ENCODE results near the gene TNFRSF18. TPM values are rescaled to one million over a fixed set of nuclear protein-coding genes. Genes with fewer than 3 reads are reported as not detected.

TNFRSF18 gene
- polyA plus RNA-seq, 1 donor (not counting 4 experiments of a cell fraction or from before 2014, with no cell fraction given), result 0.21 TPM

GRCh38 chr1:1183833-1184775, 22.3 kb downstream of the TNFRSF18 start:
- Histone ChIP-seq H3K4me1 (ENCODE audit: control insufficient read depth, extremely low read depth, insufficient read depth, low read length) (no peaks in the 10 kb centered on the region), H3K9me3 (ENCODE audit: control insufficient read depth, low read depth, low read length) (no peaks in the 10 kb centered on the region), H3K36me3 (ENCODE audit: control insufficient read depth in 2 of 2, extremely low read depth in 1 of 2, insufficient read depth in 2 of 2, low read length in 2 of 2) (no peaks in the 10 kb centered on the region), H3K9ac (ENCODE audit: control insufficient read depth, extremely low read depth, insufficient read depth, low read length) (no peak overlapping the region), H3K79me2 (ENCODE audit: control insufficient read depth, insufficient read depth, low read length) (no peaks in the 10 kb centered on the region), H3K4me2 (ENCODE audit: control insufficient read depth, extremely low read depth, insufficient read depth, low read depth, low read length) (no peak overlapping the region), H2AFZ (ENCODE audit: control insufficient read depth, low read length) (no peak overlapping the region), H3K4me3 (ENCODE audit: control insufficient read depth in 2 of 3, extremely low read depth in 1 of 3, insufficient read depth in 2 of 3, low read depth in 1 of 3, low read length in 3 of 3) (no peak overlapping the region), H3K27me3 (ENCODE audit: control insufficient read depth, extremely low read depth, insufficient read depth, low read length) (peaks cover 7% of the 10 kb centered on the region), H4K20me1 (ENCODE audit: control insufficient read depth, extremely low read depth, insufficient read depth, low read length) (no peaks in the 10 kb centered on the region), H3K27ac (ENCODE audit: control insufficient read depth, insufficient read depth, low read length) (no peak overlapping the region), H3K9me1 (ENCODE audit: control insufficient read depth, extremely low read depth, insufficient read depth, low read length) (no peaks in the 10 kb centered on the region)
- no peak for FAIRE-seq
- dilution Hi-C loops (cut with MboI; ENCODE audit: extremely low pct_ligation_motif_present, low sequenced_read_pairs), result no loop called here
- TF ChIP-seq EZH2 (IDR thresholded peaks at IDR 0.05; ENCODE audit: low read length), result no peak
- TF ChIP-seq CTCF (optimal IDR thresholded peaks at IDR 0.05 in 1 of 3, IDR thresholded peaks at IDR 0.05 in 1 of 3, conservative IDR thresholded peaks at IDR 0.05 in 1 of 3; ENCODE audit: extremely low read depth in 1 of 3, insufficient read depth in 2 of 3, low read length in 3 of 3), result no peak
- no peak for DNase-seq (ENCODE audit: low read depth, low spot score)

- Histone ChIP-seq H3K4me3 (ENCODE audit: control insufficient read depth in 2 of 3, extremely low read depth in 1 of 3, insufficient read depth in 2 of 3, low read depth in 1 of 3, low read length in 3 of 3) (no peak overlapping the region), H3K9me3 (ENCODE audit: control insufficient read depth, low read depth, low read length) (no peaks in the 10 kb centered on the region), H3K9me1 (ENCODE audit: control insufficient read depth, extremely low read depth, insufficient read depth, low read length) (no peaks in the 10 kb centered on the region), H2AFZ (ENCODE audit: control insufficient read depth, low read length) (no peak overlapping the region), H3K4me1 (ENCODE audit: control insufficient read depth, extremely low read depth, insufficient read depth, low read length) (no peaks in the 10 kb centered on the region), H4K20me1 (ENCODE audit: control insufficient read depth, extremely low read depth, insufficient read depth, low read length) (no peaks in the 10 kb centered on the region), H3K36me3 (ENCODE audit: control insufficient read depth in 2 of 2, extremely low read depth in 1 of 2, insufficient read depth in 2 of 2, low read length in 2 of 2) (no peaks in the 10 kb centered on the region), H3K4me2 (ENCODE audit: control insufficient read depth, extremely low read depth, insufficient read depth, low read depth, low read length) (no peak overlapping the region), H3K27ac (ENCODE audit: control insufficient read depth, insufficient read depth, low read length) (no peak overlapping the region), H3K79me2 (ENCODE audit: control insufficient read depth, insufficient read depth, low read length) (no peaks in the 10 kb centered on the region), H3K27me3 (ENCODE audit: control insufficient read depth, extremely low read depth, insufficient read depth, low read length) (peaks cover 7% of the 10 kb centered on the region), H3K9ac (ENCODE audit: control insufficient read depth, extremely low read depth, insufficient read depth, low read length) (no peak overlapping the region)
- no peak for TF ChIP-seq EZH2 (IDR thresholded peaks at IDR 0.05; ENCODE audit: low read length)
- no peak for TF ChIP-seq CTCF (optimal IDR thresholded peaks at IDR 0.05 in 1 of 3, IDR thresholded peaks at IDR 0.05 in 1 of 3, conservative IDR thresholded peaks at IDR 0.05 in 1 of 3; ENCODE audit: extremely low read depth in 1 of 3, insufficient read depth in 2 of 3, low read length in 3 of 3)
- FAIRE-seq (no peak), DNase-seq (ENCODE audit: low read depth, low spot score) (no peak)
- dilution Hi-C loops (cut with MboI; ENCODE audit: extremely low pct_ligation_motif_present, low sequenced_read_pairs), result no loop called here
Observed at GRCh38 chr1:1183221-1183747, 23.1 kb downstream of the TNFRSF18 start.

Measured in keratinocyte (primary cell).